CD4-positive, alpha-beta T cell treated with Interleukin-10 for 1 hour (primary cell): ENCODE data around the gene NPTX2.

Experiments
- DNase-seq: peaks from one replicate; pipeline ENCODE4 v3.0.0-alpha.2; 2020

The NPTX2 gene

DNA sequence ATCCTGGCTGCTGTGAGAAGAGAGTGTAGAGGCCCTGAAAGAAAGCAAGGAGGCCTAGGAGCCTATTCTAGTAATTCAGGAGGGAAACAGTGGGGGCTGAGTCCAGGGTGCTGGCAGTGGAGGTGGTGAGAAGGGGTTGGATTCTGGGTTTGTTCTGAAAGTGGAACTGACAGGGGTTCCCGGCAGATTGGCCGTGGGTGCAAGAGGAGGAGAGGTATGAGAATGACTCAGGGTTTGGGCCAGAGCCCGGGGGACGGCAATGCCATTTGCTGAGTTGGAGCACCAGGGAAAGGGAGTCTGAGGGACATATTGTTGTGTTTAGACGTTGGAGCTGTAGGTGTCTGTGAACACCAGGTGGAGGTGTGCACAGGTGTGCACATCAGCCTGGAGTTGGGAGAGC, 38.5 kb downstream of the NPTX2 start:
- no peak for DNase-seq

GRCh38 chr7:98656899-98657298, 39.8 kb downstream of the NPTX2 start:
- no peak for DNase-seq

GRCh38 chr7:98657736-98658135, 40.7 kb downstream of the NPTX2 start:
- DNase-seq, result no peak

DNA sequence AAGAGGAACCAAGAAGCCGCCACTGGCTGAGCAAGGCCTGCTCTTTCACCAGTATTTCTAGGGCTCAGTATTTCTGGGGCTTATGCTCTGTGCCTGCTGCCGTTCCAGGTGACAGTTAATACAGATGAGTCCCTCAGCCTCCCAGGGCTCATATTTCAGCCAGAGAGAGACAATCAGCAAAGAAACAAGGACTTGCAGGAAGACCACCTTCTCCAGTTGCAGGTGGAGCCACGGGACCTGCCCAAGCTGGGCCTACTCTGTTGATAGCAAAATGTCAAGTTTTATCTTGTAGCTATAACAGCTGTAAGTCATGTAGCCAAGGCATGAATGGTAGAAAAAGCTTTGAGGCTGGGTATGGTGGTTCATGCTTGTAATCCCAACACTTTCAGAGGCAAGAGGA, 42.7 kb downstream of the NPTX2 start:
- no peak for DNase-seq

- DNase-seq, result no peak
These were observed 44.5 kb downstream of the NPTX2 start for GRCh38 chr7:98661607-98662006.

DNA sequence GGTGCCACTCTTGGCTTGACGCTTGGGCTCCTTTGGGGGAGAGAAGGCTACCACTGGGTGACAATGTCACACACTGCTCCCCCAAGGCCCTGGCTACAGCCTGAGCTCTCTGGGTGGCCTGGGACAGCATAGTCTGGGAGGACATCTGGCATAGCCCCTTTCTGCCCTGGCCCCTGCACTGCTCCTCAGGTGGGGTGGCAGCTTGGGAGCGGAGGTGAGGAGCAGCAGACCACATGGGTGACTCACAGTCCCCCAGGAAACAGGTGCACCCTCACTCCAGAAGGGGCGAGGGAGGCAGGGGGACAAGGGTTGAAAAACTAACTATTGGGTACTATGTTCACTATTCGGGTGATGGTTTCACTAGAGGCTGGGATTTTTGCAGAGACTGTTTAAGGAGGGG, 45.2 kb downstream of the NPTX2 start:
- DNase-seq, result no peak

GRCh38 chr7:98664882-98665281, 47.8 kb downstream of the NPTX2 start:
- no peak for DNase-seq

DNA sequence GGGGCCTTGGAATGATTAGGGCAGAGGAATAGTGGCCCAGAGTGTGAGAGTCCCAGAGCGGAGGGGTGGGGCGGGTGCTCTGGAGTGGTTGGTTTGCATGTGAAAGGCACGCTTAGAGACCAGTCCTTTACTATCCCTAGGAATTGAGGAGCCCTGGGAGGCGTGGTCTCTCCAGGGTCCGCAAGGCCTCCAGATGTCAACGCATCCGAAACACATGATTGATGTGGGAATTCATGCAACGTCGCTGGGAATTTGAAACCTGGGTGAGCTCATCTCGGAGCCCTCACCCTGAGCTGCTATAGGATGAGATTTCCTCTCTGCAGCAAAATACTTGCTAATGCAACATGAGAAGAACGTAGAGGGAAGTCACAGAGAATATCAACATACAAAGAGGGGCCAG, 51.2 kb downstream of the NPTX2 start:
- DNase-seq, result no peak

GRCh38 chr7:98669329-98670000, 52.4 kb downstream of the NPTX2 start:
- no peak for DNase-seq

- no peak for DNase-seq
These were observed 53.1 kb downstream of the NPTX2 start for GRCh38 chr7:98670186-98670585.

DNA sequence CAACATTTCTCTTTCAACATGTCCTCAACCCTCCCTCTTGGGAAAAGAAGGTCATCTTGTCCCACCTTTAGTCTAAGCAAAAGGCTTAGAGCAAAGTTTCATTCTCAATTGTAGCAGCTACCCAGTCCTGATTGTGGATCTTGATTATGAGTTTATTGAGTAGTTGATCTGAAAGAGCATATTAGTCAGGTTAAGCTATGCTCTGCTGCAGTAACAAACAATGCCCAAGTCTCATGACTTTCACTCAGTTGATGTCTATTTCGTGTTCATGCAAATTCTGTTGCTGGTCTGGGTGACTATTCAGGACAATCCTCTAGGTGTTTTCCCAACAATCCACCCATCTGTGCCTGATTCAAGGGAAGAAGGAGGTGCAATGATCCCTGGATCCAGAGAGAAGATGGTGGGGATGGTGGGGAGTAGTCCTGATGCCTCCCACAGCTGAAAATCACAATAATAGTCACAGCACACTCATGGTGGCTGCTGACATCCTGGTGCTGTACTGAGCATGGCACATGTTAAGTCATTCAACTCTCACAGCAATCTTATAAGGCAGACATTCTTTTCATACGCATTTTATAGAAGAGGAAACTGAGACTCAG, 54.7 kb downstream of the NPTX2 start:
- no peak for DNase-seq

GRCh38 chr7:98674461-98674860, 57.4 kb downstream of the NPTX2 start:
- no peak for DNase-seq

DNA sequence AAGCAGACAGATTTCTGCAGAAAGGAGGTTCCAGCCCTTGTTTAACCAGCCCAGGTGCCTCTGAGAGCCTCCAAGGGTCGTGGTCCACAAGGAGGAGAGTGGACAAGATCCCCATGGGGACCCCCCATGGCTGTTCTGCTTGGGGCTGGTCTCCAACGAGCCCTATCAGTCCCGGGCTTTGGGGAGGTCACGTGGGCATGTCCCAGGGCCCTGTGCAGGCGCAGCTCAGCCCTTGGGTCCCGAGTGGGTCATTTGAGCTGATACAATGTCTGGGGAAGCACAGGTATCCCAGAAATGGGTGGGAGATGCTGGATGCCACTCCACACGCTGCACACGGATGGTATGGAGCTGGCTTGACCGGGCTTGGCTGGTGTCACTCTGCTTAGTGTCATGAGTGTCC, 57.8 kb downstream of the NPTX2 start:
- DNase-seq, result no peak

- DNase-seq, result no peak
These were observed 61.1 kb downstream of the NPTX2 start for GRCh38 chr7:98678215-98678614.
